AG09309 (cell line): ENCODE results near the gene CENPO.

Source experiments
- DNase-seq: peaks from one replicate; pipeline ENCODE4 v3.0.0-alpha.2; 2010; ENCODE audit warnings: low read depth
- H3K4me3 ChIP-seq: 2 replicates; pipeline ENCODE4 v1.5.1; 2011; ENCODE audit warnings: mild to moderate bottlenecking, low read depth, low read length, moderate library complexity; ENCODE audit not compliant: control insufficient read depth
- TF ChIP-seq, protein P1 (sequence below): IDR thresholded peaks from 2 replicates; pipeline ENCODE4 v1.5.1; 2011; ENCODE audit warnings: mild to moderate bottlenecking, low read depth, low read length, inconsistent platforms; ENCODE audit not compliant: insufficient read depth, control insufficient read depth; ENCODE audit errors: missing control alignments

CENPO gene

DNA sequence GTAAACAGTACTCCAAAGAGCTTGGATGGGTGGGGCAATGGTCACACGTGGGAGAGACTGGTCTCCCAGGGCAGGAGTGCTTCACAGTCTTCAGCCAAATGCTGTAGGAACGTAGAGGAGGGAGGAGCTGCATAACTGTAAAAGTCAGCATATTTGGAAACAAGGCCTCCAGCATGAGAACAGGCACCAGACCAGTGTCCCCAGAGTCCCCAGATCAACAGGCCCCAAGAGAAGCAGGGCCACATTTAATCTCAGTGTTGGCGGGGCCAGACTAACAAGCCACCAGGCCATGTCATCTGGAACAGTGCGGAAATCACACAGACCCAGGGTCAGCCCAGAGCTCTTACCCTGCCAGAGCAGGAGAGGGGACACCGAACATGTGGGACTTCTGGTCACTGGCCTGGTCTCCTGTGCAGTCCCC, 63.6 kb downstream of the CENPO start:
- DNase-seq = no peak
- TF ChIP-seq, protein P1, sequence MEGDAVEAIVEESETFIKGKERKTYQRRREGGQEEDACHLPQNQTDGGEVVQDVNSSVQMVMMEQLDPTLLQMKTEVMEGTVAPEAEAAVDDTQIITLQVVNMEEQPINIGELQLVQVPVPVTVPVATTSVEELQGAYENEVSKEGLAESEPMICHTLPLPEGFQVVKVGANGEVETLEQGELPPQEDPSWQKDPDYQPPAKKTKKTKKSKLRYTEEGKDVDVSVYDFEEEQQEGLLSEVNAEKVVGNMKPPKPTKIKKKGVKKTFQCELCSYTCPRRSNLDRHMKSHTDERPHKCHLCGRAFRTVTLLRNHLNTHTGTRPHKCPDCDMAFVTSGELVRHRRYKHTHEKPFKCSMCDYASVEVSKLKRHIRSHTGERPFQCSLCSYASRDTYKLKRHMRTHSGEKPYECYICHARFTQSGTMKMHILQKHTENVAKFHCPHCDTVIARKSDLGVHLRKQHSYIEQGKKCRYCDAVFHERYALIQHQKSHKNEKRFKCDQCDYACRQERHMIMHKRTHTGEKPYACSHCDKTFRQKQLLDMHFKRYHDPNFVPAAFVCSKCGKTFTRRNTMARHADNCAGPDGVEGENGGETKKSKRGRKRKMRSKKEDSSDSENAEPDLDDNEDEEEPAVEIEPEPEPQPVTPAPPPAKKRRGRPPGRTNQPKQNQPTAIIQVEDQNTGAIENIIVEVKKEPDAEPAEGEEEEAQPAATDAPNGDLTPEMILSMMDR = no peak
- no peak overlapping the region for H3K4me3 ChIP-seq

DNA sequence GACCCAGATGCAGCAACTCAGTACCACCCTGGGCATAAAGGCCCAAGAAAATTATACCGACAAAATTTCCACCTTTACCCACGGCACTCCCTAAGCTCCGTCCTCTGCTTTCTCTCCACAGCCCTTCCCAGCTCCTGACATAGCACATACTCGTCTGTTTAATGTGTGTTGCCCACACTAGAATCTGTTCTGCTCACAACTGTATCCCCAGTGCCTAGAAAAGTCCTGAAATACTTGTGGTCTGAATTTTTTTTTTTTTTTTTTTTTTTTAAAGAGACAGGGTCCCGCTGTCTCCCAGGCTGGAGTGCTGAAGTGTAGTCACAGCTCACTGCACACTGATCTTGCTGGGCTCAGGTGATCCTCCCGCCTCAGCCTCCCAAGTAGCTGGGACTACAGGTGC, 64.5 kb downstream of the CENPO start:
- TF ChIP-seq, protein P1 = no peak
- no peak overlapping the region for H3K4me3 ChIP-seq
- no peak for DNase-seq

DNA sequence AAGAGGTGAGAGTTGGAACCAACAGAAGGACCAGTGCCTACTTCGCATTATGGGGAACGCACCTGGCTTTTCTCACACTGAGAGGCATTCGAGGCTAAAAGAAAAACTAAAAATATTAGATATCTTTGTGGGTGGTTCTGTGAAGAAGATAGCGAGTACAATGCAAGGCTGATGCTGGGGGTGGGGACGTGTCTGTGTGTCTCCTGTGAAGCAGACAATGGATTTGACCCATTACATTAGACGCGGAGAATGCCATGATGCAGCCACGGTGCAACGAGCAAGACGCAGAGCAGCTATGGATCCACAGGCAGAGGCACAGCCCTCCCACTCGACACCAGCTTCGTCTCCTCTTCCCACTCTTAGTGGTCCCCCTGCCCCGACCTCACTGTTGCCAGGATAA, 65.8 kb downstream of the CENPO start:
- TF ChIP-seq, protein P1 = no peak
- no peak overlapping the region for H3K4me3 ChIP-seq
- DNase-seq = no peak

DNA sequence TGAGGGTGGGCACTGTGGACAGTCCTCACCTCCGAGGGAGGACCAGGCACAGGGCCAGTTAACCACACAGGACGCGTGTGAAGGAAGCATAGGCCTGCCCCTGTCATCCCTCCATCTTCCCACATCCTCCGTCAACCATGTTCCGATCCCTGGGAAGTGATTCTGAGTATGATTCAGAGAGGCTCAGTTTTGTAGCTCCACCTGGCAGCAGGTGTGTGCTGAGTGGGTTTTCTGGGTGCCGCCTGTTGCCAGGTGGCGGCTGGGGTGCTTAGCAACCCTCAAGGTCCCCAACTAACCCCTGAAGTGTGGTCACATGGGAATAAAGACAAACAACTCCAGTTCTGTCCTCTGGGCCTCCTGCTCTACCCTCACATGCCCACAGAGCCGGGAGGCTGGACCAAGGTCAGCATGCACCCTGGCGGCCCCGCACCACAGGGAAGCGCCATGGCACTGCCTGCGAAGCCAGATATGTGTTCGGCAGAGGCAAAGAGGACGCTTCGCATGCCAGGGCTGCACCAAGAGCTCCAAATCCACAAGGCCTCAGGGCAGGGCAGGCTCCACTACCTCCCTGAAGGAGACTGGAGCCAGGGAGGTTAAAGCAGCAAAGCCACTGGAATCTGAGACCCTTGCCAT, 66.9 kb downstream of the CENPO start:
- DNase-seq = no peak
- TF ChIP-seq, protein P1 = no peak
- H3K4me3 ChIP-seq = no peak overlapping the region

DNA sequence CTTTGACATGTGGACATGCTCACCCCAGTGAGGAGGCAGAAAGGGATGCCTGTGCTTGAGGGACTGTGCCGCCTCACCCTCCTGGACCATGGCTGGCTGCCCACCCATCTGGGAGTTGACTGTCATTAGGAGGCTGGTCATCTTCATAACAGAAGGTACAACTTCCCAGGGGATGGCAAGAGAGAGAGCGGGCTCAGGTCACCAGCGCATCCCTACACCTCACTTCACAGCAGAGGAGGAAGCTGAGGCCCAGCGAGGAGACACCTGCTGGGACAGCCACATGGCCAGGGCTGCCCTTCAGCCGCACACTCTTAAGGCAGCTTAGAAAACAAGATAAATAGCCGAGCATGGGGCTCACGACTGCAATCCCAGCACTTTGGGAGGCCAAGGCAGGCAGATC, 67.4 kb downstream of the CENPO start:
- DNase-seq = no peak
- no peak overlapping the region for H3K4me3 ChIP-seq
- TF ChIP-seq, protein P1 = no peak

DNA sequence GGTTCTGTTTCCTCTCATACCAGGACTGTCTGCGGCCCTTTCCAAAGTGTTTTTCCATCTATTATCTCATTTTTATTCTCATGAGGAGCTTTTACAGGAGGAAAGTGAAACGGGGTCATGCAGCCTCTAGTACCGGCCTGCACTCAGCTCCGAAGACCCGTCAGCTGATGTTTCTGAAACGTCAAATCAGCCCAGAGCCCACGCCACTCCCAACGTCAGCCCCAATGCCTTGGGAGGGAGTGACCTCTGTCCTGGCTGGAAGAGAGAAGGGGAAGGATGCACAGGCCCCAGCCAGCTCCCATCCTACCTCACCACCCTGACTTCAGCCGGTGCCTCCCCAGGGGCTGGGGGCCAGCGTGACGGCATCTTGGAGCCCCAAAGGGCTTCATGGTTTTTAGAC, 68.3 kb downstream of the CENPO start:
- H3K4me3 ChIP-seq = no peak overlapping the region
- TF ChIP-seq, protein P1 = no peak
- no peak for DNase-seq
